ENCODE data around the gene CFAP54. TPM values are rescaled to one million over a fixed set of nuclear protein-coding genes. Genes with fewer than 3 reads are reported as not detected.

The CFAP54 gene
- total RNA-seq, 4 donors from 2014 or later, result 3.0 to 5.4 (median 4.1) TPM

- TF ChIP-seq POLR2A (IDR thresholded peaks at IDR 0.05) (no peak), CTCF (IDR thresholded peaks at IDR 0.05) (no peak)
- 88 to 92% methylated on average over 6 of the region's 6 CpGs for WGBS, 2 donors
- Histone ChIP-seq H3K4me3 (replicated peaks in 1 of 3) (no peak overlapping the region), H3K27me3 (no peaks in the 10 kb centered on the region), H3K4me1 (no peaks in the 10 kb centered on the region), H3K36me3 (no peaks in the 10 kb centered on the region), H3K9me3 (no peaks in the 10 kb centered on the region), H3K27ac (no peak overlapping the region)
- no peak for DNase-seq
- intact Hi-C loops (cut with DNase I), result no loop called here
Measured at GRCh38 chr12:96701856-96702255, 212.5 kb downstream of the CFAP54 start.

- Histone ChIP-seq H3K9me3 (no peaks in the 10 kb centered on the region), H3K4me1 (no peaks in the 10 kb centered on the region), H3K4me3 (replicated peaks in 1 of 3) (no peak overlapping the region), H3K27me3 (no peaks in the 10 kb centered on the region), H3K36me3 (no peaks in the 10 kb centered on the region), H3K27ac (no peak overlapping the region)
- TF ChIP-seq POLR2A (IDR thresholded peaks at IDR 0.05) (no peak), CTCF (IDR thresholded peaks at IDR 0.05) (no peak)
- intact Hi-C loops (cut with DNase I), result no loop called here
- DNase-seq, result no peak
- WGBS, 2 donors, result 89 to 93% methylated on average over 2 of the region's 2 CpGs
Measured at GRCh38 chr12:96710127-96710745, 220.9 kb downstream of the CFAP54 start.

GRCh38 chr12:96711364-96711763, 222.0 kb downstream of the CFAP54 start:
- TF ChIP-seq CTCF (IDR thresholded peaks at IDR 0.05) (no peak), POLR2A (IDR thresholded peaks at IDR 0.05) (no peak)

GRCh38 chr12:96714199-96714598, 224.8 kb downstream of the CFAP54 start:
- WGBS, 2 donors, result 84 to 85% methylated on average over 3 of the region's 3 CpGs
- Histone ChIP-seq H3K36me3 (no peaks in the 10 kb centered on the region), H3K4me1 (no peaks in the 10 kb centered on the region), H3K27ac (no peak overlapping the region), H3K9me3 (no peaks in the 10 kb centered on the region), H3K27me3 (no peaks in the 10 kb centered on the region), H3K4me3 (replicated peaks in 1 of 3) (no peak overlapping the region)
- TF ChIP-seq CTCF (IDR thresholded peaks at IDR 0.05), result no peak
- no peak for TF ChIP-seq POLR2A (IDR thresholded peaks at IDR 0.05)
- intact Hi-C loops (cut with DNase I), result no loop called here
- DNase-seq, result no peak

More at GRCh38 chr12:96711364-96711763, 222.0 kb downstream of the CFAP54 start:
- Histone ChIP-seq H3K27me3 (no peaks in the 10 kb centered on the region), H3K4me1 (no peaks in the 10 kb centered on the region), H3K36me3 (no peaks in the 10 kb centered on the region), H3K9me3 (no peaks in the 10 kb centered on the region), H3K4me3 (replicated peaks in 1 of 3) (no peak overlapping the region), H3K27ac (no peak overlapping the region)
- intact Hi-C loops (cut with DNase I), result no loop called here
- DNase-seq, result no peak

- Histone ChIP-seq H3K4me1 (no peaks in the 10 kb centered on the region), H3K4me3 (replicated peaks in 1 of 3) (peak overlapping the region in 1 of 3 donors; percentile 11), H3K9me3 (no peaks in the 10 kb centered on the region), H3K27ac (no peak overlapping the region), H3K27me3 (no peaks in the 10 kb centered on the region), H3K36me3 (no peaks in the 10 kb centered on the region)
- TF ChIP-seq POLR2A (IDR thresholded peaks at IDR 0.05) (no peak), CTCF (IDR thresholded peaks at IDR 0.05) (no peak)
- intact Hi-C loops (cut with DNase I), result no loop called here
- no peak for DNase-seq
- 57 to 59% methylated on average over 5 of the region's 5 CpGs for WGBS, 2 donors
Measured at GRCh38 chr12:96719660-96720362, 230.4 kb downstream of the CFAP54 start.

Data from thyroid gland (tissue), 4 donors.